CD4-positive, alpha-beta T cell treated with Interleukin-1 beta for 1 hour (primary cell): ENCODE measurements around the gene PRCC.
A peak's percentile ranks its signal among the peaks of the same experiment; 100 is the strongest.

Experiments used
- DNase-seq, 2 donors: peaks; one replicate each; pipeline ENCODE4 v3.0.0-alpha.2; 2020 to 2022

The PRCC gene

DNA sequence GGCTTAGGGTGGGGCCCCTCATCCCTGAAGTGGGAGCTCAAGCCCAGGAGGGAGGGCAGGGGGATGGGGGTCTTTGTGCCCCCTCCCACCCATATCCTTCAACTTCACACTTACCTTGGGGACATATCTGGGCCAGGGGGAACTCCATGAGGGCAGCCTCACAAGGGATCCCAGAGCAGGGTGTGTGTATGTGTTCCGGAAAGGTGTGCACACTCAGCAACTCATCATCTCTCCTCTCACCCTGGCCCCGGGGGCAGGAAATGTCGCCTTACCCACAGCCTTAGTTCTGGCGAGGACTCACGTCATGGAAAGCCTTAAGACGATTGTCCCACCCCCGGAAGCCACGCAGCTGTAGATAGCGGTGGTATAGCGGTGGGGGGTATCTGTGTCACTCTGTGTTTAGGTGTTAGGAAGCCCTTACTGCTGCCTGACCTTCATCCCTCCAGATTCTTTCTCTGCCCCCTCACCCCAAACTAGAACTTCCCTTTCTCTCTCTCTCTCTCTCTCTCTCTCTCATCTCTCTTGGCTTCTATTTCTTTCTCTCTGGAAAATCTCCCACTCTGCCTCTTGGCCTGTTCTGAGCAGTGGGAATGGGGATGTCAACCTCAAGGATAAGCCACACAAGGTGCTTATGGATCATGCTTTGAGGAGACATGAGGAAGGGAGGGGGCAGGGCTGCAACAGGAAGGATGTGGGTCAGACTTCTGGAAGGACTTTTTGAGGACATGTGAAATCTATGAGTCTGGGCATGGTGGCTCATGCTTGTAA, 49.4 kb downstream of the PRCC start, which contains the start of gene SH2D2A:
Gene SH2D2A, minus strand, starts transcription at position 288 of the 768 bp plus-strand sequence. Its CDS starts 140 bp downstream, at position 148.
- peak; percentile 96 to 97 for DNase-seq

DNA sequence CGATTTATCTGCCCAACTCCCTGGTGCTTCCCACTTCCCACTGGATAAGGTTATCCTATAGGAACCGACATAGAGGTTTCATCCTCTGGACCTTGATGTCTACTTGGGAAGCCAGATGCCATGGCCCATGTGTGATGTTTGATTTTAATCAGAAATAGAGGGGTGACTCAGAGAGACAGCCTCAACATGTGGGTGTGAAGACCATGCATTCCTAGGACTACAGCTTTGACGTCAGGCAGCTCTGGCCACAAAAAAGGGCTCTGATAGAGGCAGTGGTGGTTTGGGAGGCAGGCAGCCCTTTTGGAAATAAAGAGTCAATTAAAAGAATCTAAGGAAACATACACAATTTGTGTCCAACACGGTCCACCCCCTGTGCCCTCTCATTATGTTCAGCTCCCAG, 54.5 kb downstream of the PRCC start:
- DNase-seq = no peak

DNA sequence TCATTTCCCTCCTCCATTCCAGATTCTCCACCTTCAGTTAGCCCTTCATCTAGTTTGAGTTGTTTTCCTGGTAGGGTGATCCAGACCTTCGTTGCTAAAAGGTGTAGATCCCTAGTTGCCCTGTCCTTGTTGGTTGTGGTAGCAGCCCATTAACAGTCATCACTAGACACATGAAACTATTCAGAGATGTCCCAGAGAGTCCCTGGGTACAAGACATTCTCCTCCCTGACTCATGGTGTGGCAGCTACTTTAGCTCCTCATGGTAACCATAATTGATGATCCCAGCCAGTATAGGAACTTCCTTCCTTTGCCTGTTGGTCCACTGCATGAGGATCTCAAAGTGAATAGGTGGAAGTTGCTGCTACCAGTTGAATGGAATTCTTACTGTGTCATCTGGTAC, 55.3 kb downstream of the PRCC start:
- DNase-seq = no peak

DNA sequence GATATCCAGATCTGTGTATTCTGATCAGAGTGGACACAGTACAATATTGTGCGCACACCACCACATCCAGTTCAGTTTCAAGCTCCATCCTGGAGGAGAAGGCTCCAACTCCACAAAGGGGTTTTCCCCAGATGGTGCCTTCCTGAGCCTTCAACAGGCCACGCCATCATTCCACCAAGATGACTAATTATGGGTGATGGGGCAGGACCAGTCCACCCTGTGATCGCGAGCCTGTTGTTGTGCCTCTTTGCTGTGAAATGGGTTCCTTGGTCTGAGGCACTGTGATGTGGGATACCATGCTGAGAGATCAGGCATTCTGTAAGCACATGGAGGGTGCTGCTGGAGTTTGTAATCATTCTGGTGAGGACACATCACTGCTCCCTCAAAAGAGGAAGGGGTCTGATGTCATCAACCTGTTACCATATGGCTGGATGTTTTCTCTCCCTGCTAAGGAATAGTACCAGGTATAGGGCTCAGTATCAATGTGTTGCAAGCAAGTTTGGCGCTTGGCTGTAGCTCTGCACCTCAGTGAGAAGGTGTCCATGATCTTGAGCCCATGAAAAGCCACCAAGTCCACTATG, 56.0 kb downstream of the PRCC start:
- DNase-seq = no peak

DNA sequence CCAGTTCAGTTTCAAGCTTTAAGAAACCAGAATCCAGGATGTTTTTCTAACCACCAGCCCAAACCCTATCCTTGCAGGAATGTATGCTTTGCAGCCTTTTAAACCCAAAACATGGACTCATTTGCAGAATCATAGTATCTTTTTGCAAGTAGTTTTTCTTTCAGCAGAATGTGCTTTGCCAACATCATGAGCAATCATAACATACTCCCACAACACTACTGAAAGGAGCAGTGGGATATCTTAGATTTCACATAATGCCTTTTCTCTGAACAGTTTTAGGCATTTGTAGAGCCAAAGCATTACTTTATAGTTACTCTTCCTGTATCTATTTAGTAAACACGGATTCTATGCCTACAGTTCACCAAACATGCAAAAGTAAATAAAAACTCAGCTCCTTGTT, 59.3 kb downstream of the PRCC start:
- no peak for DNase-seq

DNA sequence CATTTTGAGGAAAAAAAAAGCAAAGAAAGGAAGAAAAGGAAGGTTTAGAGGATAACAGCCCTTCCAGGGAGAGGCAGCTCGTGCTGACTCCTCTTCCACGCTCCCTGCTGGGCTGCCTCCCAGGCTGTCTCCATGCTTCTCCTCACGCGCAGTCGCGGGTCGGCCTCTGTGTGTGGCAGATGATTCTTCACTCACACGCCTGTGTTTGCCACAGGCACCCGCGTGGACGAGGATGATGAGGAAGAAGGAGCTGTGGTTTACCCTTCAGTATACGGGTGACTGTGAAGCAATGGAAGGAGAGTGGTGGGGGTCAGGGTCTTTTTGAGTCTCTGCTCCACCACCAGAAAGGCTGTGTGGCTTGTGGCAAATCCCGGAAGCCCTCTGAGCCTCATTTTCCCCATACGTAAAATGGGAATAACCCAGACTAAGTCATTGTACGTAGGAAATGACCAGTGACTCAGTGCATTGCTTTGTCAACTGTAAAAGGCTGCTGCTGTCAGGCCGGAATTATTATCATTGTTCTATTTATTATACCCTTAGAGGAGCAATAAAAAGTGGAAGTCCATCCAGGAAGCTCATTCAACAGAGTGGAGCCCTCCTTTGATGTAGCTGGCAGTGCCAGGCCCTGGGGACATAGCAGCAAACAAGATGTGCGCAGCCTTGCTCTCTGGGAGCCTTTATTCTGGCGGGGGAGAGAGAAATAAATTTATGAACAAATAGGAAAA, 61.2 kb downstream of the PRCC start:
- DNase-seq = no peak

DNA sequence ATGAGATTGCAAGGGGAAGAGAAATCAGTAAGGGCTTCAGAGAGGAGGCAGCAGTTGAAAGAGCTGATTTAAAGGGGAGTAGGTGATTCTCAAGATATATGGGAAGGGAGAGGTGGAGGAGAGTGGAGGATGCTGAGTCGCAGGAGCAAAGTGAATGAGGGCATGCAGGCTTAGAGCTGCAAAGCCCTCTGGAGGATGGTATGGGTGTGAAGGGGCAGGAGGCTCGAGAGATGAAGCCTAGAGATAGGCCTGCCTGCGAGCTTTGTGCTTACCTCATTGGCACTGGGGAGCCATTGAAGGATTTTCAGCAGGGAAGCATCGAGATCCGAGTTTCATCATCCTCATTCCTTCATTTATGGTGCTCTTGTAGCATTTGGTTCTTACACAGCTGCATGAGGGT, 65.1 kb downstream of the PRCC start:
- DNase-seq = no peak

DNA sequence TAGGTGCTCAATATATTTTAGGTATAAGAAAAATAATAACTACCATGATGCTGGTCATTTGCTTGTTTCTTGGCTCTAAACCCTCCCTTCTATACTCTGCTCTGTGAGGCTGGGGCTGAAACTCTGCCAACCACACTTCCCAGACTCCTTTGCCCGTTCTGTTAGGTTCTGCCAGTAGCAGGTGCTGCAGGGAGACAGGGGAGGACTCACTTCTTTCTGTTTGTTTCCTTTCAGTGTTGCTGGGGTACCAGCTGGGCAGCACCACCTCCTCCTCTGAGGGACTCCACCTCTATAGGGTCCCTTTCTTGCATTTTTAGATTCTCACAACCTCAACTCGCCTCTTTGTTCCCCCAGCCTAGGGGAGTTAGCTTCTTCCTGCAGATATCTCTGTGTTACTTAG, 66.3 kb downstream of the PRCC start:
- no peak for DNase-seq

DNA sequence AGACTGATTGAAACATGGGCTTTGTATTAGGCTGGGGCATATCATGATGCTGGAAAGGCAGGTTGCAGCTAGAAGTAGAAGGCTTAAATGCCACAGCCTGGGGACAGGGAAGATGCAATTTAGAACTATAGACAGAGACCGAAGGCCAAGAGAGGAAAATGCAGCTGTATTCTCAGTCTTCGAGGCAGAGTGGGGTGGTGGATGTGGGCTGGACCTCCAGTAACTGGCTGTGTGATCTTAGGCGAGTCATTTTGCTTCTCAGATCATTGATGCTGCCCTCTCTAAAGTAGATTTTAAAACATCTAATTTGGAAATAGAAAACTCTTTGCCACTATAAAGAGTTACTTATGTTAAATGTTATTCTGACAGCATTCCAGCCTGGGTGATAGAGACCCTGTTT, 67.0 kb downstream of the PRCC start:
- no peak for DNase-seq

DNA sequence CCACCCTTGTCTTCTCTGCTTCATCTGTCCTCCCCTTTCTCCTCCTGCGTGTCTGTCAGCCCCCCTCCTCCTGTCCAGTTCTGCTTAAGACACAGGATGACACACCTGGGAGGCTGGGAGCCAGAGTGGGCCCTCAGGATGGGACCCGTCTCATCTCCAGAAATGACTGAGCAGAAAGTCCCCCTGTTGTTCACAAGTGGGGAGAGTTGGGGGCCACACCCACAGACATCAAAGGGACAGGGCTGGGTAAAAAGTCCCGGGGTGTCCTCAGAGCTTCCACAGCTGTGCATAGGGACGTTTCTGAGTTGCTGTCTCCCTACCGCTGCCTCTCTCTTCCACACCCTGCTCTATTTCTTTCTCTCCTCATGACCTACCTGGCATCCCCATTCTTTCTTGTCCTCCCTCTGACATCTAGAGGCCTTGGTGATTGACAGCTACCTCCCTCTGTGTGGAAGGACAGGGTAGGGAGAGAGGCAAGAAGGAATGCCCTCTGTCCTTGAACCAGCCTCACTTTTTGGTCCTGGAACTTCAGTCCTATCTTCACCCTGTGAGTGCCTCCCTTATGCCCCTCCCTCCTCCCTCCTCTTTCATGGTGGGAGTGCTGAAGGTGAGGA, 68.8 kb downstream of the PRCC start:
- DNase-seq = peak; percentile 37 to 49

DNA sequence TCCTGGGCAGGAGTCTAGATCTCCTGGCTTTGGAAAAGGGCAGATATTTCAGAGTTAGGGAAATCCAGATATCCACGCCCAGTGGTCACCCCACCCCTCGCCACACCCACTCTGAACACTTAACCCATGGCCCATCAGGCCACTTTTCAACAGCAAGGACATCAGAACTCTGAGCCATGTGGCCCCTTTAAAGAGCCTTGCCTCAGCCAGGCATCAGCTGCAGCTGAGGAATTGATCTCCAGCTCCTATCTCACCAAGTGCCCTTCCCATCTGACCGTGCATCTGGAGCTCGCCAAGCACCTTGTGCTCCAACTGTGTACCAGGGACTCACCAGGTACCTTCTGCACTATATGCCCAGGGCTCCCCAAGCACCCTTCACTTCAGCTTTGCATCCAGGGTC, 69.6 kb downstream of the PRCC start:
- no peak for DNase-seq

DNA sequence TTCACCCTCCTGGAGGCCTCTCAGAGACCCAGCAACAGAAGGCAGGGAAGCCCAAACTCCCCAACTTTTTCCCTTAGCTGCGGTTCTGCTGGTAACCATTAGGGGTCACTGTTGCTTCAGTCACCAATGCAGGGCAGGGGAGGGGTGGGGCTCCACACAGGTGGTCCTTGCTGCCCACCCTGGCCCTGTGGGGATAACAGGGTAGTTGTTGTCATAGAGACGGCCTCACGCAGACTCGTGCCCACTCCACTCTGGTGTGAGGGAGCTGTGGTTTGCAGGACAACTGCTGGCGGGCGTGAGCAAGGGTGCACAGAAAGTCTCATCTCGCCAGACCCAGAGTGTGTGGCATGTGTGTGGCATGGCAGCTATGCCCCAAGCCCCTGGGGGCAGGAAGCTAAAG, 71.6 kb downstream of the PRCC start:
- peak; percentile 39 to 66 for DNase-seq

DNA sequence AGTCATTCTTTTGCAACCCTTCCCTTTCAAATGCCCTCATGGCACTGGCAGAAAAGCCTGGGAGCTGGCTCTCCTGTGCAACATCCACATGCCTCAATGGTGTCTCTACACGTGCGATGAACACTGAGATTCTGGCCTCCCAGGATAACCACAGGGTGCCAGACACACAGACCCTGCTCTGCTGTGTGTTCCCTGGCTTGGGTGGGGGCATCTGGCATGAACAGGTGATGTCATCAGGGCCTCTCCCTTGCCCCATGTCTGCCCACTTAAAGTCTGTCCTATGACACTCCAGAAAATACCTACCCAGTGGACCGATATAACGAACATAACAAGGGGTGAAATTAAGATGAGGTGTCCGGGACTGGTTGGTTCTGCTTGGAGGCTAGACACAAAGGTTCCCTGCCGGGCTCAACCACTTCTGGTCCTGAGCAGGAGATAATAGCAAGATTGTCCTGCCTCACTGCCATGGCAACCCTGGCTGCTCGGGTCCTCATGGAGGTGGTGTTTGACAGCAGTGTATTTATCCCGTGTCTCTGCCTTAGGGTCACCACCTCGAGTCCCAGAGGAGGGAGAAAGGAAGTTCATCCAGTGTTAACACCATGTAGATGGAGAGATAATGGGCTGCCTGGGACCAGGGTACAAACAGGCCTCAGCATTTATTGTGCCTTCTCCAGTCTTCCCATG, 72.2 kb downstream of the PRCC start:
- DNase-seq = no peak

DNA sequence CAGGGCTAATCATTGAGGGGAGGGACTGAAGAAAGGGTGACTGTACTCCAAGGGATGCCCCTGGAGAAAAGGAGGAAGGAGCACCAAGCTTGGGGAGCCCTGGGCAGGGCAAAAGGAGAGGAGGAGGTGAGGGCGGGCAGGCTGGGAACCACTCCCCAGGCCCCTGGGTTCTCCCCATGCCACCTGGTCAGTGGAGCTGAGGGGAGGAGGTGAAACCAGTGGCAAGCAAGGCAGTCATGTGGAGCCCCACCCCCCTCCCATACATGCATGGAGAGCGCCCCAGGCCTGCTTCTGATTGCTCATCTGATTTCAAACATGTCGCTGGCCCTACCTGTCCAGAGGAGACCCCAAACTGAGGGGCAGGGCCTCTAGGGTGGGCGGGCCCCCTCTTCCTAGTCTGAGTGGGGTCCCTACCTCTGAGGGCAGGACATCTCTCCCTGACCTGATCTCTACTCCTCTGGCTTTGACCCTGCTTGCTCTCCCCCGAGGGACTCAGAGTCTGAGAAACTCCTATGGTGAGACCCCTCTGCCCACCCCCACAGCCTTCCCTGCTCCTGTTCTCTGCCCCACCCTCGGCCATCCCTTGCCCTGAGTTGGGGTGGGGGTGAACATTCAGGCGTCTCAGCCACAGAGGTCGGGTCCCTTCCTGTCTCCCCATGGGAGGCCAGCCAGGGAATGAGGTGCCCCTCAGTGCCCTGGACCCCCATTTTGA, 73.0 kb downstream of the PRCC start:
- no peak for DNase-seq

DNA sequence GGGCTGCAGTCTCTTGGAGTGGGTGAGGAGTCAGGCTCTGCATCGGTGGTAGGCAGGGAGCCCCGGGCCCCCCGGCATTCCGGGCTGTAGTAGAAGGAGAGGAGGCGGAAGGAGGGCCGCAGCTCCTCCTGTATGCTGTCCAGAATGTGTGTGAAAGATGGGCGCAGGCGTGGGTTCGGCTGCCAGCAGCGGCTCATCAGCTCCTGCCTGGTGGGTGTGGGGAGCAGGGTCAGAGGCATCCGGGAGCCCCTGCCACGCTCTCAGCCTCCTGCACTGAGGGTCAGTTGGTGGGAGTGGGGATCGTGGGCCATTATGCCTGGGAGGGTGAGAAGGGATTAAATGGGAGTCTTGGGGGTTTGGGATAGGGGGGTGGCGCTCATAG, 73.6 kb downstream of the PRCC start:
- DNase-seq = no peak

DNA sequence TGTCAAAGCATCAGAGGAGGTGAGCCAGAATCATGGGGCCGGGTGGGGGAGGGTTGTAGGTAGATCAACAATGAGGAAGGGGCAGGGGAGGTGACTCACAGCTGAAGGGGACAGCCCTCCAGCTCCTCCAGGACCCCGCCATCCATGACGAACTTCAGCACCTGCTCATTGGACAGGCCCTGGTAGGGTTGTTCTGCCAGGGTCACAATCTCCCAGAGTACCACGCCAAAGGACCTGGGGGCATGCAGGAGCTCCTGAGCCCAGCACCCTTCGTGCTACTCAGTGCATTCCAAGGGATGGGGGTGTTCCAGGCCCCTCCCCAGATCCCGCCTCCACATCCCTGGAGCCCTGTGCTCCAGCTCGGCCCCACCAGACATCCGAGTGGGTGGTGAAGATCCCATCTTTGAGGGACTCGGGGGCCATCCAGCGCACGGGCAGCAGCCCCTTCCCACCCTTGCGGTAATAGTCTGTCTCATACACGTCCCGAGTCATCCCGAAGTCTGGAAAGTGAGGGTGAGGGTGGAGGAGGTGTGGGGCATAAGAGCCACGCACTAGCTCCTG, 74.0 kb downstream of the PRCC start:
- DNase-seq = no peak

DNA sequence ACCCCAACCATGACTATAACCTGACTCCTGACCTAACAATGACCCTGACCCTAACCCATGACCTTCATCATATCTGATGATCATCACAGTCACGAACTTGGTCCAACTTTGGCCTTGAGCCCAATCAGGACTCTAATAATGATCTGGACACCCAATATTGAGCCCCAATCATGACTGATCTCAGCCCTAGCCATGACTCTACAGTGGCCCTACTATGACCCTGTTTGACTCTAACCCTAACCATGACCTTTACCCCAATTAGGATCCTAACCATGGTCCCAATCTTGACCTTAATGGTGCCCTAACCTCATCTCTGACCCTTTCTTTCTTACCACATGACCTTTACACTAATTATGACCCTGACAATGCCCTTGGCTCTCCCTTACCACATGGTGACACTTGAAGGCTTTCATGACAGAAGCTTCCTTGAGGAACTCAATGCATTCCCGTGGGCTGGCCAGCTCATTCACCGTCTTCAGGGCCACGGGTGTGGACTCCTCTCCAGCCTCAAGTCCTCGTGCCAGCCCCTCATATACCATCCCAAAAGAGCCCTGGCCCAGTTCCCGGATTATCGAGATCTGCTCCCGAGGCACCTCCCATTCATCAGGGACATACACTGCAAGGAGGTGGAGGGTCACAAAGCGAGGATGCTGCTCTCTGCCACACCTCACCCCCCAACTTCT, 75.4 kb downstream of the PRCC start:
- no peak for DNase-seq

DNA sequence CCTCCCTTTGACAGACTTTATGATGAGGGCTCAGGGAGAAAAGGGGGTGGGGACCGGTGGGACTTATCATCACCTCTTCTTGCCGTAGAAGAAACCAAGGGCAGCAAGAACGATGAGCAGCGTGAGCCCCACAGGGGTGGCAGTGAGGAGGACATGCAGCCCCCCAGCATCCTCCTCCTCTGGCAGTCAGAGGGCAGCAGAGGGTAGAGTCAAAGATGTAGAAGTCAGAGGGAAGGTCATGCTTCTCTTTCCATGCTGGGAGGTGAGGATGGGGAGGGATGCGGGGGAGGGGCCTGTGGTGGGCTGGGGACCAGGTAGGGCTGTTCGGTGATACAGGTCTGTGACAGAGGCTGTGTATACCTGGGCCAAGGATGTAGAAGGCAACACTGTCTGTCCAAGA, 76.8 kb downstream of the PRCC start:
- DNase-seq = no peak

DNA sequence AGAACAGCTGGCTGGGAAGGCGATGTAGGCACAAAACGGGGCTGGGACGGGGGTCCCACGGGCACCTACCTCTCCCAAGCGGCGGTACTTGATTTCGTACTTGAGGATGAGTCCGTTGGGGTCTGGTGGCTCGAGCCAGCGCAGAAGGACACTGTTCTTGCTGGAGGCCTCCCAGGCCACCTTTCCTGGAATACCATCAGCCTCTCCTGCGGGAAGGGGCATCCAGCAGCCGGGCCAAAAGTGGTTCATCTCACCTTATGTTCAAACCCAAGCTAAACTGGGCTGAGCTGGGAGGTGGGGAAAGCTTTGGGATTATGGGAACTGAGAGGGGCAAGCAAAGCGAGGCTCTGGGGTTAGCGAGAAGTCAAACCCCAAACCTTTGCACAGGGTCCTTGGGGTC, 77.3 kb downstream of the PRCC start:
- no peak for DNase-seq

DNA sequence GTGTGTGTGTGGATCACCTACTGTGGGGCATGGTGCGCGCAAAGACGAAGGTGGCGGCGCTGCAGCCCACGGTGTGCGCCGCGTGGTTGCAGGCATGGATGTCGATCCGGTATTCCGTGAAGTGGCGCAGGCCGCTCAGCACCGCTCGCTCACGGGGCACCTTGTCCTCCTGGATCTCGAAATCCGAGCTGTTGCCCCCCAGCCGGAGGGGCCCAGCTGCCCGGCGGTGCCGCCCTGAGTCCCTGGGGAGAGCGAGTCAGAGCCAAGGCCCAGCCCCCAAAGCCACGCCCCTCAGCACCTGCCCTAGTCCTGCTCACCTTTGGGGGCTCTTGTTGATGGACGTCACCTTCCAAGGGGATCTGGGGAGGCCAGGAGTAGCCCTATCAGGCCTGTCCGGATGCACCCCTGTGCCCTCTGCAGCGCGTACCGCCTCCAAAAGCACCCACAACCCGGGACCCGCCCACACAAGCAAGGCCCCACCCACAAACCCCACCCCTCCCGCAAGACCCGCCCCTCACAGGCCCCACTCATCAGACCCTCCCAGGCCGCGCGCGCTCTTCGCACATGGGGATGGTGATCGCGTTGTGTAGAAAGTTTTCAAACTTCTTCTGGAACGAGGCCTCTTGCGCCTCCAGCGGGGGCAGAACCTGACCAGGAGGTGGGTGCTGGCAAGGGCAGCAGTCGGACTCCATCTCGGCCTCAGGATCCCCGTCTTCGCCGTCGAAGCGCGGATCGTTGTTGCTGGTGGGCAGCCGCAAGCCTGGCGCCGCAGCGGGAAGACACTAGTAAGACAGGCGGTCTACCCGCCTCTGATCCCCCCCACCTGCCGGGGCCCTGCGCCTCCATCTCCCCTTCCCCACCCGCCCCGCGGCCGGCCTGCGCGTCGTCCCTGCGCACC, 78.0 kb downstream of the PRCC start:
- DNase-seq = peak; percentile 41
